ENCODE results near the gene SIRT7.
"Not testable (repeated sequence)": the region's sequence is repeated elsewhere in the genome, so short reads cannot be mapped to it uniquely, and the experiment has no call there.

Gene SIRT7

GRCh38 chr17:81922566-81923301 lies 4.8 kb upstream of the SIRT7 start:
- H3K27ac ChIP-seq: peak overlapping the region; percentile 67
- H3K36me3 ChIP-seq: peaks cover 35% of the 10 kb centered on the region
- DNase-seq: no peak
- no peaks in the 10 kb centered on the region for H3K9me3 ChIP-seq (ENCODE audit: severe bottlenecking)
- TF ChIP-seq CTCF (IDR thresholded peaks at IDR 0.05; ENCODE audit: low read depth, low read length): no peak
- H3K4me3 ChIP-seq (ENCODE audit: low read depth, low read length): peak overlapping the region; percentile 34; the same call in 1 of the 2 replicates
- H3K27me3 ChIP-seq (ENCODE audit: insufficient read depth, low read depth, severe bottlenecking): no peaks in the 10 kb centered on the region

- H3K9me3 ChIP-seq (ENCODE audit: severe bottlenecking): no peaks in the 10 kb centered on the region
- DNase-seq: no peak
- TF ChIP-seq CTCF (IDR thresholded peaks at IDR 0.05; ENCODE audit: low read depth, low read length): no peak
- H3K36me3 ChIP-seq: peaks cover 35% of the 10 kb centered on the region
- no peak overlapping the region for H3K4me3 ChIP-seq (ENCODE audit: low read depth, low read length)
- no peaks in the 10 kb centered on the region for H3K27me3 ChIP-seq (ENCODE audit: insufficient read depth, low read depth, severe bottlenecking)
- H3K27ac ChIP-seq: no peak overlapping the region
Measured at GRCh38 chr17:81921996-81922565, 4.1 kb upstream of the SIRT7 start.

GRCh38 chr17:81921537-81921862 lies 3.5 kb upstream of the SIRT7 start:
- no peaks in the 10 kb centered on the region for H3K9me3 ChIP-seq (ENCODE audit: severe bottlenecking)
- H3K36me3 ChIP-seq: peaks cover 39% of the 10 kb centered on the region
- no peaks in the 10 kb centered on the region for H3K27me3 ChIP-seq (ENCODE audit: insufficient read depth, low read depth, severe bottlenecking)
- DNase-seq: no peak
- no peak overlapping the region for H3K4me3 ChIP-seq (ENCODE audit: low read depth, low read length)
- no peak for TF ChIP-seq CTCF (IDR thresholded peaks at IDR 0.05; ENCODE audit: low read depth, low read length)
- no peak overlapping the region for H3K27ac ChIP-seq

GRCh38 chr17:81920612-81921536 lies 2.9 kb upstream of the SIRT7 start:
- TF ChIP-seq CTCF (IDR thresholded peaks at IDR 0.05; ENCODE audit: low read depth, low read length): no peak
- Histone ChIP-seq H3K9me3 (ENCODE audit: severe bottlenecking) (no peaks in the 10 kb centered on the region), H3K4me3 (ENCODE audit: low read depth, low read length) (no peak overlapping the region), H3K36me3 (peaks cover 44% of the 10 kb centered on the region), H3K27me3 (ENCODE audit: insufficient read depth, low read depth, severe bottlenecking) (no peaks in the 10 kb centered on the region), H3K27ac (no peak overlapping the region)
- no peak for DNase-seq

GRCh38 chr17:81918832-81919545 lies 1.0 kb upstream of the SIRT7 start:
- Histone ChIP-seq H3K9me3 (ENCODE audit: severe bottlenecking) (no peaks in the 10 kb centered on the region), H3K27me3 (ENCODE audit: insufficient read depth, low read depth, severe bottlenecking) (no peaks in the 10 kb centered on the region), H3K27ac (no peak overlapping the region), H3K36me3 (peaks cover 63% of the 10 kb centered on the region), H3K4me3 (ENCODE audit: low read depth, low read length) (no peak overlapping the region)
- TF ChIP-seq CTCF (IDR thresholded peaks at IDR 0.05; ENCODE audit: low read depth, low read length): no peak
- DNase-seq: no peak

GRCh38 chr17:81918333-81918669 lies 325 bp upstream of the SIRT7 start:
- not testable (repeated sequence) for DNase-seq; H3K9me3 ChIP-seq (ENCODE audit: severe bottlenecking); H3K27ac ChIP-seq; H3K27me3 ChIP-seq (ENCODE audit: insufficient read depth, low read depth, severe bottlenecking)
- peaks cover 70% of the 10 kb centered on the region for H3K36me3 ChIP-seq
- H3K4me3 ChIP-seq (ENCODE audit: low read depth, low read length): peak overlapping the region; percentile 55; the same call in 1 of the 2 replicates
